Measurements from ENCODE around the gene TMEM184C.

DNA sequence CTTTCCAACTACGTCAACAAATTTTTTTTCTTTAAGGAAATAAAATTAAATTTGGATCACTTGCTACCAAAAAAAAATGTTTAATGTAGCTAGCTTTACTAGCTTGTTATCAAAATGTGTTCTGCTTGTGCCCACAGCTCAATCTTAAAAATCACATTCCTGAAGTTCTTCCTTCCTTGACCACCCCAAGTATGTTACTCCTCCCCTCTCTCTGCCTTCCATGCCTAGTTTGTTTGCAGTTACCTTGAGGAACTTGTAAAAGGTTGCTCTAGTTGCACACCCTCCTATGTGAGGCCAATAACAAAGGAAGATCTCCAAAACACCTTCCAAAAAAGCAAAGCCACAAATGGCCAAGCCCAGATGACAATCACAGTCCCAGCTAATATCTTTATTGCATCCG, 19.6 kb upstream of the TMEM184C start:
- TF ChIP-seq, protein P1, sequence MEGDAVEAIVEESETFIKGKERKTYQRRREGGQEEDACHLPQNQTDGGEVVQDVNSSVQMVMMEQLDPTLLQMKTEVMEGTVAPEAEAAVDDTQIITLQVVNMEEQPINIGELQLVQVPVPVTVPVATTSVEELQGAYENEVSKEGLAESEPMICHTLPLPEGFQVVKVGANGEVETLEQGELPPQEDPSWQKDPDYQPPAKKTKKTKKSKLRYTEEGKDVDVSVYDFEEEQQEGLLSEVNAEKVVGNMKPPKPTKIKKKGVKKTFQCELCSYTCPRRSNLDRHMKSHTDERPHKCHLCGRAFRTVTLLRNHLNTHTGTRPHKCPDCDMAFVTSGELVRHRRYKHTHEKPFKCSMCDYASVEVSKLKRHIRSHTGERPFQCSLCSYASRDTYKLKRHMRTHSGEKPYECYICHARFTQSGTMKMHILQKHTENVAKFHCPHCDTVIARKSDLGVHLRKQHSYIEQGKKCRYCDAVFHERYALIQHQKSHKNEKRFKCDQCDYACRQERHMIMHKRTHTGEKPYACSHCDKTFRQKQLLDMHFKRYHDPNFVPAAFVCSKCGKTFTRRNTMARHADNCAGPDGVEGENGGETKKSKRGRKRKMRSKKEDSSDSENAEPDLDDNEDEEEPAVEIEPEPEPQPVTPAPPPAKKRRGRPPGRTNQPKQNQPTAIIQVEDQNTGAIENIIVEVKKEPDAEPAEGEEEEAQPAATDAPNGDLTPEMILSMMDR (conservative IDR thresholded peaks at IDR 0.05; ENCODE audit: low read depth in 2 of 2), result no peak
- TF ChIP-seq JUNB (IDR thresholded peaks at IDR 0.05; ENCODE audit: unreplicated experiment) (no peak), EZH2phosphoT487 (IDR thresholded peaks at IDR 0.05; ENCODE audit: unreplicated experiment) (no peak), EZH2 (IDR thresholded peaks at IDR 0.05; ENCODE audit: low read depth, unreplicated experiment) (no peak), POLR2AphosphoS5 (IDR thresholded peaks at IDR 0.05; ENCODE audit: low read depth) (no peak), ZNF331 (CRISPR knock-in tag; IDR thresholded peaks at IDR 0.05; ENCODE audit: low read depth) (no peak), STAT1 (IDR thresholded peaks at IDR 0.05; ENCODE audit: unreplicated experiment) (no peak), CREB1 (CRISPR knock-in tag; IDR thresholded peaks at IDR 0.05; ENCODE audit: low read depth) (no peak), NANOG (IDR thresholded peaks at IDR 0.05; ENCODE audit: borderline replicate concordance) (no peak)
- TF ChIP-seq, protein P2, sequence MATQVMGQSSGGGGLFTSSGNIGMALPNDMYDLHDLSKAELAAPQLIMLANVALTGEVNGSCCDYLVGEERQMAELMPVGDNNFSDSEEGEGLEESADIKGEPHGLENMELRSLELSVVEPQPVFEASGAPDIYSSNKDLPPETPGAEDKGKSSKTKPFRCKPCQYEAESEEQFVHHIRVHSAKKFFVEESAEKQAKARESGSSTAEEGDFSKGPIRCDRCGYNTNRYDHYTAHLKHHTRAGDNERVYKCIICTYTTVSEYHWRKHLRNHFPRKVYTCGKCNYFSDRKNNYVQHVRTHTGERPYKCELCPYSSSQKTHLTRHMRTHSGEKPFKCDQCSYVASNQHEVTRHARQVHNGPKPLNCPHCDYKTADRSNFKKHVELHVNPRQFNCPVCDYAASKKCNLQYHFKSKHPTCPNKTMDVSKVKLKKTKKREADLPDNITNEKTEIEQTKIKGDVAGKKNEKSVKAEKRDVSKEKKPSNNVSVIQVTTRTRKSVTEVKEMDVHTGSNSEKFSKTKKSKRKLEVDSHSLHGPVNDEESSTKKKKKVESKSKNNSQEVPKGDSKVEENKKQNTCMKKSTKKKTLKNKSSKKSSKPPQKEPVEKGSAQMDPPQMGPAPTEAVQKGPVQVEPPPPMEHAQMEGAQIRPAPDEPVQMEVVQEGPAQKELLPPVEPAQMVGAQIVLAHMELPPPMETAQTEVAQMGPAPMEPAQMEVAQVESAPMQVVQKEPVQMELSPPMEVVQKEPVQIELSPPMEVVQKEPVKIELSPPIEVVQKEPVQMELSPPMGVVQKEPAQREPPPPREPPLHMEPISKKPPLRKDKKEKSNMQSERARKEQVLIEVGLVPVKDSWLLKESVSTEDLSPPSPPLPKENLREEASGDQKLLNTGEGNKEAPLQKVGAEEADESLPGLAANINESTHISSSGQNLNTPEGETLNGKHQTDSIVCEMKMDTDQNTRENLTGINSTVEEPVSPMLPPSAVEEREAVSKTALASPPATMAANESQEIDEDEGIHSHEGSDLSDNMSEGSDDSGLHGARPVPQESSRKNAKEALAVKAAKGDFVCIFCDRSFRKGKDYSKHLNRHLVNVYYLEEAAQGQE (IDR thresholded peaks at IDR 0.05; ENCODE audit: unreplicated experiment), result no peak
- TF ChIP-seq, protein P3, sequence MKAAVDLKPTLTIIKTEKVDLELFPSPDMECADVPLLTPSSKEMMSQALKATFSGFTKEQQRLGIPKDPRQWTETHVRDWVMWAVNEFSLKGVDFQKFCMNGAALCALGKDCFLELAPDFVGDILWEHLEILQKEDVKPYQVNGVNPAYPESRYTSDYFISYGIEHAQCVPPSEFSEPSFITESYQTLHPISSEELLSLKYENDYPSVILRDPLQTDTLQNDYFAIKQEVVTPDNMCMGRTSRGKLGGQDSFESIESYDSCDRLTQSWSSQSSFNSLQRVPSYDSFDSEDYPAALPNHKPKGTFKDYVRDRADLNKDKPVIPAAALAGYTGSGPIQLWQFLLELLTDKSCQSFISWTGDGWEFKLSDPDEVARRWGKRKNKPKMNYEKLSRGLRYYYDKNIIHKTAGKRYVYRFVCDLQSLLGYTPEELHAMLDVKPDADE (IDR thresholded peaks at IDR 0.05), result no peak
